Fibroblast of mammary gland (primary cell): ENCODE results near the gene BCL2L12.

Experiments used
- DNase-seq: peaks from one replicate; pipeline ENCODE4 v3.0.0-alpha.2; 2010; ENCODE audit warnings: low read depth
- H3K4me3 ChIP-seq: 2 replicates; pipeline ENCODE4 v1.5.1; 2011; ENCODE audit warnings: low read depth, mild to moderate bottlenecking, low read length, moderate library complexity; ENCODE audit not compliant: control insufficient read depth
- CTCF ChIP-seq: conservative IDR thresholded peaks from 2 replicates; pipeline ENCODE4 v1.5.1; 2011; ENCODE audit warnings: low read depth, low read length, inconsistent platforms; ENCODE audit not compliant: control insufficient read depth, insufficient read depth

BCL2L12 gene

GRCh38 chr19:49643466-49643865 lies 22.3 kb upstream of the BCL2L12 start:
- DNase-seq: no peak
- no peak for TF ChIP-seq CTCF
- peak overlapping the region; percentile 99 for H3K4me3 ChIP-seq

- no peak overlapping the region for H3K4me3 ChIP-seq
- TF ChIP-seq CTCF: no peak
- no peak for DNase-seq
Measured at GRCh38 chr19:49645592-49645991, 20.1 kb upstream of the BCL2L12 start.

GRCh38 chr19:49645995-49646394 lies 19.7 kb upstream of the BCL2L12 start:
- H3K4me3 ChIP-seq: no peak overlapping the region

GRCh38 chr19:49646586-49646985 lies 19.1 kb upstream of the BCL2L12 start:
- no peak overlapping the region for H3K4me3 ChIP-seq
- no peak for TF ChIP-seq CTCF
- DNase-seq: no peak

More at GRCh38 chr19:49645995-49646394, 19.7 kb upstream of the BCL2L12 start:
- no peak for TF ChIP-seq CTCF
- DNase-seq: no peak

GRCh38 chr19:49651029-49651819 lies 14.5 kb upstream of the BCL2L12 start:
- no peak overlapping the region for H3K4me3 ChIP-seq
- TF ChIP-seq CTCF: no peak

GRCh38 chr19:49651820-49652550 lies 13.7 kb upstream of the BCL2L12 start:
- TF ChIP-seq CTCF: no peak
- DNase-seq: no peak
- no peak overlapping the region for H3K4me3 ChIP-seq

More at GRCh38 chr19:49651029-49651819, 14.5 kb upstream of the BCL2L12 start:
- DNase-seq: no peak
